ENCODE data around the gene OPHN1.

The OPHN1 gene

GRCh38 chrX:68060506-68061205 is 372.6 kb downstream of the OPHN1 start:
- DNase-seq (no peak), ATAC-seq (no peak)

- ATAC-seq: no peak
- DNase-seq: no peak
Observed at GRCh38 chrX:68059469-68059868, 373.8 kb downstream of the OPHN1 start.

- ATAC-seq (no peak), DNase-seq (no peak)
Observed at GRCh38 chrX:68049466-68049865, 383.8 kb downstream of the OPHN1 start.

GRCh38 chrX:68048774-68049173 is 384.5 kb downstream of the OPHN1 start:
- DNase-seq (no peak), ATAC-seq (no peak)

- DNase-seq (no peak), ATAC-seq (no peak)
Observed at GRCh38 chrX:68045008-68045577, 388.2 kb downstream of the OPHN1 start.

GRCh38 chrX:68043713-68044438 is 389.4 kb downstream of the OPHN1 start:
- ATAC-seq: no peak
- no peak for DNase-seq

- ATAC-seq: no peak
- no peak for DNase-seq
Observed at GRCh38 chrX:68041110-68041509, 392.2 kb downstream of the OPHN1 start.

- DNase-seq: no peak
- no peak for ATAC-seq
Observed at GRCh38 chrX:68018248-68019203, 414.8 kb downstream of the OPHN1 start.

- DNase-seq (no peak), ATAC-seq (no peak)
Observed at GRCh38 chrX:67998540-67998939, 434.8 kb downstream of the OPHN1 start.

All from stimulated activated naive CD8-positive, alpha-beta T cell treated with anti-CD3 and anti-CD28 coated beads, Interleukin-15, Interleukin-2, amounts not matched to agents 100 U/mL and 50 U/mL, for 24 hours (primary cell).